A673 (cell line): ENCODE data around the gene KCNJ9. TPM values are rescaled to one million over a fixed set of nuclear protein-coding genes. Genes with fewer than 3 reads are reported as not detected.

ENCODE experiments used
- BruUV-seq: library from RNA; stranded (reverse); fragments of 400-500 nt; replicated peaks from 2 replicates; lab custom pipeline; 2021; lab: Mats Ljungman, UMichigan
- CTCF ChIA-PET: fragments of 300-600 bp; sonication (Branson Sonifier 250); formaldehyde crosslinking; loops from one replicate; lab custom pipeline; 2022; ENCODE audit warnings: antibody characterized with exemption; lab: Charles Lee
- POLR2A ChIA-PET: fragments of 300-600 bp; sonication (Branson Sonifier 250); formaldehyde crosslinking; loops from one replicate; lab custom pipeline; 2022; ENCODE audit warnings: antibody characterized with exemption; ENCODE audit not compliant: low non-redundant PET; lab: Charles Lee
- DNase-seq: peaks from one replicate; pipeline ENCODE4 v3.0.0-alpha.2; 2015; ENCODE audit warnings: low spot score
- H3K27ac ChIP-seq: fragments of 200-600 bp; sonication (generic); 2 replicates; pipeline ENCODE4 v1.5.1; 2016; ENCODE audit warnings: mixed run types, low read depth, mild to moderate bottlenecking, mixed read lengths, antibody characterized with exemption, low read length; ENCODE audit not compliant: poor library complexity, severe bottlenecking
- H3K27me3 ChIP-seq: fragments of 200-600 bp; sonication (generic); replicated peaks from 2 replicates; pipeline ENCODE4 v1.6.1; 2017; ENCODE audit warnings: mixed run types, low read depth, mild to moderate bottlenecking, mixed read lengths, antibody characterized with exemption, low read length; ENCODE audit not compliant: insufficient read depth, poor library complexity
- H3K36me3 ChIP-seq: fragments of 200-600 bp; sonication (generic); 2 replicates; pipeline ENCODE4 v1.6.1; 2016; ENCODE audit warnings: mixed run types, mild to moderate bottlenecking, mixed read lengths, antibody characterized with exemption, low read length; ENCODE audit not compliant: insufficient read depth, poor library complexity, severe bottlenecking
- H3K4me1 ChIP-seq: fragments of 200-600 bp; sonication (generic); 2 replicates; pipeline ENCODE4 v1.6.1; 2017; ENCODE audit warnings: mixed run types, mild to moderate bottlenecking, mixed read lengths, antibody characterized with exemption, low read length; ENCODE audit not compliant: insufficient read depth, poor library complexity, severe bottlenecking
- H3K4me3 ChIP-seq: fragments of 200-600 bp; sonication (generic); 2 replicates; pipeline ENCODE4 v1.5.1; 2016; ENCODE audit warnings: low read depth, mixed run types, mild to moderate bottlenecking, mixed read lengths, low read length; ENCODE audit not compliant: poor library complexity, severe bottlenecking
- H3K9me3 ChIP-seq: fragments of 200-600 bp; sonication (generic); 2 replicates; pipeline ENCODE4 v1.6.1; 2016; ENCODE audit warnings: mixed run types, low read depth, mild to moderate bottlenecking, mixed read lengths, antibody characterized with exemption, low read length; ENCODE audit not compliant: poor library complexity, severe bottlenecking
- CTCF ChIP-seq: fragments of 300-800, 200-600 bp; sonication (generic); conservative IDR thresholded peaks from 2 replicates; pipeline ENCODE4 v1.5.1; 2017; ENCODE audit warnings: low read depth, mild to moderate bottlenecking, antibody characterized with exemption, low read length, moderate library complexity, mixed read lengths
- EZH2 ChIP-seq: fragments of 200-600 bp; sonication (generic); IDR thresholded peaks from 2 replicates; pipeline ENCODE4 v1.6.1; 2017; ENCODE audit warnings: borderline replicate concordance, low read depth, mild to moderate bottlenecking, mixed read lengths, antibody characterized with exemption, low read length; ENCODE audit not compliant: poor library complexity, severe bottlenecking
- intact Hi-C: fragments of 100-400 bp; cut with micrococcal nuclease; formaldehyde crosslinking; loops from one replicate; pipeline ENCODE4 v1.10.0; 2022; ENCODE audit not compliant: unreplicated experiment
- total RNA-seq: library from RNA; stranded (reverse); gene quantifications from 2 replicates; pipeline ENCODE4 v1.2.3, GENCODE V29; 2021

KCNJ9 gene
- total RNA-seq, 1 experiment from 2014 or later = not detected

GRCh38 chr1:160080381-160081100, 797 bp upstream of the KCNJ9 start:
- Histone ChIP-seq H3K9me3 (no peaks in the 10 kb centered on the region), H3K4me1 (no peaks in the 10 kb centered on the region), H3K4me3 (no peak overlapping the region), H3K36me3 (no peaks in the 10 kb centered on the region), H3K27ac (no peak overlapping the region), H3K27me3 (peaks cover 47% of the 10 kb centered on the region)
- POLR2A ChIA-PET = interaction anchor here (0.5 kb wide), 1 partner anchor 299 kb away, joined by 3 read pairs; no protein-coding TSS in a partner anchor
- BruUV-seq = no TSS peak
- no peak for TF ChIP-seq CTCF
- TF ChIP-seq EZH2 = peak; percentile 9
- no peak for DNase-seq
- intact Hi-C loops = no loop called here
- CTCF ChIA-PET = interaction anchor here (1.1 to 1.4 kb wide), 2 partner anchors 35 to 75 kb away, joined by 4 to 5 read pairs; no protein-coding TSS in a partner anchor

GRCh38 chr1:160082487-160082886, 1.1 kb downstream of the KCNJ9 start:
- no TSS peak for BruUV-seq
- Histone ChIP-seq H3K36me3 (no peaks in the 10 kb centered on the region), H3K9me3 (no peaks in the 10 kb centered on the region), H3K4me3 (no peak overlapping the region), H3K27me3 (peaks cover 47% of the 10 kb centered on the region), H3K4me1 (no peaks in the 10 kb centered on the region), H3K27ac (no peak overlapping the region)
- TF ChIP-seq CTCF (no peak), EZH2 (no peak)
- no peak for DNase-seq
- ChIA-PET POLR2A (no interaction called here), CTCF (no interaction called here)
- intact Hi-C loops = no loop called here

GRCh38 chr1:160082926-160083325, 1.6 kb downstream of the KCNJ9 start:
- BruUV-seq = no TSS peak
- Histone ChIP-seq H3K4me1 (no peaks in the 10 kb centered on the region), H3K9me3 (no peaks in the 10 kb centered on the region), H3K27me3 (peaks cover 47% of the 10 kb centered on the region), H3K36me3 (no peaks in the 10 kb centered on the region), H3K27ac (no peak overlapping the region), H3K4me3 (no peak overlapping the region)
- intact Hi-C loops = no loop called here
- ChIA-PET POLR2A (no interaction called here), CTCF (no interaction called here)
- TF ChIP-seq CTCF = no peak
- no peak for TF ChIP-seq EZH2
- no peak for DNase-seq
